Ishikawa (cell line): Measurements from ENCODE around the gene ANO7.
A peak's percentile ranks its signal among the peaks of the same experiment; 100 is the strongest.

ENCODE experiments used
- CEBPB ChIP-seq: IDR thresholded peaks from 2 replicates; pipeline ENCODE4 v1.6.1; 2012
- CREB1 ChIP-seq: IDR thresholded peaks from 2 replicates; pipeline ENCODE4 v1.6.1; 2012; ENCODE audit warnings: low read depth
- EGR1 ChIP-seq: IDR thresholded peaks from 2 replicates; pipeline ENCODE4 v1.6.1; 2012
- EP300 ChIP-seq: IDR thresholded peaks from 2 replicates; pipeline ENCODE4 v1.6.1; 2012; ENCODE audit warnings: borderline replicate concordance
- FOXM1 ChIP-seq: IDR thresholded peaks from 2 replicates; pipeline ENCODE4 v1.6.1; 2012; ENCODE audit warnings: low read depth, borderline replicate concordance
- MAX ChIP-seq: IDR thresholded peaks from 2 replicates; pipeline ENCODE4 v1.6.1; 2012
- NFIC ChIP-seq: IDR thresholded peaks from 2 replicates; pipeline ENCODE4 v1.6.1; 2012
- RAD21 ChIP-seq: IDR thresholded peaks from 2 replicates; pipeline ENCODE4 v1.6.1; 2012; ENCODE audit warnings: low read depth
- REST ChIP-seq: IDR thresholded peaks from 2 replicates; pipeline ENCODE4 v1.6.1; 2012; ENCODE audit warnings: low read depth, mild to moderate bottlenecking
- TAF1 ChIP-seq: IDR thresholded peaks from 2 replicates; pipeline ENCODE4 v1.6.1; 2012; ENCODE audit warnings: low read depth, mild to moderate bottlenecking
- TCF12 ChIP-seq: IDR thresholded peaks from 2 replicates; pipeline ENCODE4 v1.6.1; 2012; ENCODE audit warnings: low read depth
- TEAD4 ChIP-seq: IDR thresholded peaks from 2 replicates; pipeline ENCODE4 v1.6.1; 2012
- USF1 ChIP-seq: IDR thresholded peaks from 2 replicates; pipeline ENCODE4 v1.6.1; 2012
- YY1 ChIP-seq: IDR thresholded peaks from 2 replicates; pipeline ENCODE4 v1.6.1; 2012; ENCODE audit warnings: low read depth
- ZBTB7A ChIP-seq: IDR thresholded peaks from 2 replicates; pipeline ENCODE4 v1.6.1; 2012; ENCODE audit warnings: low read depth

ANO7 gene

GRCh38 chr2:241218131-241219029 is 29.9 kb downstream of the ANO7 start:
- TF ChIP-seq TEAD4 (no peak), YY1 (no peak), CREB1 (no peak), EGR1 (0 out of 2 replicates have a peak, but pooled peaks have one; percentile 11), MAX (peak; percentile 96), RAD21 (peak; percentile 50), FOXM1 (no peak), TCF12 (no peak), ZBTB7A (peak; percentile 8; the same call in 1 of the 2 replicates)

- no peak for TF ChIP-seq NFIC
Observed at GRCh38 chr2:241219030-241219382, 30.5 kb downstream of the ANO7 start.

GRCh38 chr2:241219856-241220356 is 31.4 kb downstream of the ANO7 start:
- TF ChIP-seq CEBPB (no peak), TCF12 (no peak), FOXM1 (no peak), ZBTB7A (no peak), TAF1 (no peak), CREB1 (no peak), EP300 (no peak), NFIC (no peak), REST (no peak), MAX (no peak), RAD21 (no peak), USF1 (no peak), YY1 (no peak)

GRCh38 chr2:241223211-241224017 is 34.9 kb downstream of the ANO7 start:
- no peak for TF ChIP-seq USF1
- no peak for TF ChIP-seq REST
- no peak for TF ChIP-seq CEBPB
- TF ChIP-seq EP300 = no peak
- no peak for TF ChIP-seq ZBTB7A

- TF ChIP-seq FOXM1 (no peak), ZBTB7A (0 out of 2 replicates have a peak, but pooled peaks have one; percentile 18)
Observed at GRCh38 chr2:241224018-241224850, 35.8 kb downstream of the ANO7 start.
